Measurements from ENCODE around the gene TECR.

DNA sequence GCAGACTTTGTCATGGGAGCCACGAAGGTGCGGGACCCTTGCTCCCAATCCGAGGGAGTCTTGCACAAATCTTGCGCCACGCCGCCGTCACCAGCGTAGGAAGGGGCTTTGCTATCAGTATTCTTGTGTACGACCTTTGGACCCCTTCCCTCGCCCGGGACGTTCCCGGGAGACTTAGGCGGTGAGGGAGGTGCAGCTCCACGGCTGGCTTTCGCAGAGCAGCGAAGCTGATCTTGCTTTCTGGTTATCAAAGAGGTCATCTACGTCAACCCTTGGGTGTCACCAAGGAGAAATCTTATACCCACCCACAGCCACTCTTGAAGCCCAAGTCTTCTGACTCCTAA lies 583 bp downstream of the TECR start:
- TF ChIP-seq, protein P1, sequence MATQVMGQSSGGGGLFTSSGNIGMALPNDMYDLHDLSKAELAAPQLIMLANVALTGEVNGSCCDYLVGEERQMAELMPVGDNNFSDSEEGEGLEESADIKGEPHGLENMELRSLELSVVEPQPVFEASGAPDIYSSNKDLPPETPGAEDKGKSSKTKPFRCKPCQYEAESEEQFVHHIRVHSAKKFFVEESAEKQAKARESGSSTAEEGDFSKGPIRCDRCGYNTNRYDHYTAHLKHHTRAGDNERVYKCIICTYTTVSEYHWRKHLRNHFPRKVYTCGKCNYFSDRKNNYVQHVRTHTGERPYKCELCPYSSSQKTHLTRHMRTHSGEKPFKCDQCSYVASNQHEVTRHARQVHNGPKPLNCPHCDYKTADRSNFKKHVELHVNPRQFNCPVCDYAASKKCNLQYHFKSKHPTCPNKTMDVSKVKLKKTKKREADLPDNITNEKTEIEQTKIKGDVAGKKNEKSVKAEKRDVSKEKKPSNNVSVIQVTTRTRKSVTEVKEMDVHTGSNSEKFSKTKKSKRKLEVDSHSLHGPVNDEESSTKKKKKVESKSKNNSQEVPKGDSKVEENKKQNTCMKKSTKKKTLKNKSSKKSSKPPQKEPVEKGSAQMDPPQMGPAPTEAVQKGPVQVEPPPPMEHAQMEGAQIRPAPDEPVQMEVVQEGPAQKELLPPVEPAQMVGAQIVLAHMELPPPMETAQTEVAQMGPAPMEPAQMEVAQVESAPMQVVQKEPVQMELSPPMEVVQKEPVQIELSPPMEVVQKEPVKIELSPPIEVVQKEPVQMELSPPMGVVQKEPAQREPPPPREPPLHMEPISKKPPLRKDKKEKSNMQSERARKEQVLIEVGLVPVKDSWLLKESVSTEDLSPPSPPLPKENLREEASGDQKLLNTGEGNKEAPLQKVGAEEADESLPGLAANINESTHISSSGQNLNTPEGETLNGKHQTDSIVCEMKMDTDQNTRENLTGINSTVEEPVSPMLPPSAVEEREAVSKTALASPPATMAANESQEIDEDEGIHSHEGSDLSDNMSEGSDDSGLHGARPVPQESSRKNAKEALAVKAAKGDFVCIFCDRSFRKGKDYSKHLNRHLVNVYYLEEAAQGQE (IDR thresholded peaks at IDR 0.05; ENCODE audit: borderline replicate concordance) = no peak
- TF ChIP-seq CTCF (IDR thresholded peaks at IDR 0.05; ENCODE audit: poor library complexity, severe bottlenecking) (no peak), EZH2 (IDR thresholded peaks at IDR 0.05; ENCODE audit: borderline replicate concordance, insufficient read depth, low read length, poor library complexity, severe bottlenecking) (no peak), POLR2AphosphoS5 (IDR thresholded peaks at IDR 0.05) (no peak), MXI1 (conservative IDR thresholded peaks at IDR 0.05; ENCODE audit: poor library complexity, severe bottlenecking) (peak; percentile 68), TAF1 (IDR thresholded peaks at IDR 0.05; ENCODE audit: low read depth) (no peak)
